Measurements from ENCODE around the gene ELF1.

GRCh38 chr13:41048640-41049039 is 29.5 kb upstream of the ELF1 start:
- TF ChIP-seq CTCF (IDR thresholded peaks at IDR 0.05) (no peak), POLR2A (IDR thresholded peaks at IDR 0.05) (no peak)

All from uterus (tissue), 2 donors.